ENCODE results near the gene SHISA6.

Gene SHISA6

DNA sequence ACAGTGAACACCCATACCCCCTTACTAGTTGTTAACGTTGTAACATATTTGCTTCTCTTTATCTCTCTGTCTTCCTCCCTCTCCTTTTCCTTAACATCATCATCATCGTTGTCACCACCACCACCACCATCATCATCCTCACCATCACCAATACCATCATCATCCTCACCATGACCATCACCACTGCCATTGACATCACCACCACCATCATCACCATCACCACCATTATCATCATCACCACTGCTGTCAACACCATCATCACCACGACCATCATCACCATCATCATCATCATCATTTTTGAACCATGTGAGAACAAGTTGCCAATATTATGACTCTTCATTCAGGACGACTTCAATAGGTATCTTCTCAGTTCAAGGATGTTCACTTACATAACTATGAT lies 35.5 kb downstream of the SHISA6 start:
- DNase-seq (ENCODE audit: low read depth): no peak
- TF ChIP-seq, protein P1, sequence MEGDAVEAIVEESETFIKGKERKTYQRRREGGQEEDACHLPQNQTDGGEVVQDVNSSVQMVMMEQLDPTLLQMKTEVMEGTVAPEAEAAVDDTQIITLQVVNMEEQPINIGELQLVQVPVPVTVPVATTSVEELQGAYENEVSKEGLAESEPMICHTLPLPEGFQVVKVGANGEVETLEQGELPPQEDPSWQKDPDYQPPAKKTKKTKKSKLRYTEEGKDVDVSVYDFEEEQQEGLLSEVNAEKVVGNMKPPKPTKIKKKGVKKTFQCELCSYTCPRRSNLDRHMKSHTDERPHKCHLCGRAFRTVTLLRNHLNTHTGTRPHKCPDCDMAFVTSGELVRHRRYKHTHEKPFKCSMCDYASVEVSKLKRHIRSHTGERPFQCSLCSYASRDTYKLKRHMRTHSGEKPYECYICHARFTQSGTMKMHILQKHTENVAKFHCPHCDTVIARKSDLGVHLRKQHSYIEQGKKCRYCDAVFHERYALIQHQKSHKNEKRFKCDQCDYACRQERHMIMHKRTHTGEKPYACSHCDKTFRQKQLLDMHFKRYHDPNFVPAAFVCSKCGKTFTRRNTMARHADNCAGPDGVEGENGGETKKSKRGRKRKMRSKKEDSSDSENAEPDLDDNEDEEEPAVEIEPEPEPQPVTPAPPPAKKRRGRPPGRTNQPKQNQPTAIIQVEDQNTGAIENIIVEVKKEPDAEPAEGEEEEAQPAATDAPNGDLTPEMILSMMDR (IDR thresholded peaks at IDR 0.05; ENCODE audit: insufficient read depth, low read depth, low read length, missing control alignments): no peak
- H3K4me3 ChIP-seq (ENCODE audit: low read depth, low read length): no peak overlapping the region

- H3K4me3 ChIP-seq (ENCODE audit: low read depth, low read length): no peak overlapping the region
- TF ChIP-seq, protein P1 (IDR thresholded peaks at IDR 0.05; ENCODE audit: insufficient read depth, low read depth, low read length, missing control alignments): no peak
These were observed 37.4 kb downstream of the SHISA6 start for GRCh38 chr17:11278186-11278991.

GRCh38 chr17:11278992-11279270 lies 37.9 kb downstream of the SHISA6 start:
- no peak for DNase-seq (ENCODE audit: low read depth)
- TF ChIP-seq, protein P1 (IDR thresholded peaks at IDR 0.05; ENCODE audit: insufficient read depth, low read depth, low read length, missing control alignments): no peak

More at GRCh38 chr17:11278186-11278991, 37.4 kb downstream of the SHISA6 start:
- no peak for DNase-seq (ENCODE audit: low read depth)

DNA sequence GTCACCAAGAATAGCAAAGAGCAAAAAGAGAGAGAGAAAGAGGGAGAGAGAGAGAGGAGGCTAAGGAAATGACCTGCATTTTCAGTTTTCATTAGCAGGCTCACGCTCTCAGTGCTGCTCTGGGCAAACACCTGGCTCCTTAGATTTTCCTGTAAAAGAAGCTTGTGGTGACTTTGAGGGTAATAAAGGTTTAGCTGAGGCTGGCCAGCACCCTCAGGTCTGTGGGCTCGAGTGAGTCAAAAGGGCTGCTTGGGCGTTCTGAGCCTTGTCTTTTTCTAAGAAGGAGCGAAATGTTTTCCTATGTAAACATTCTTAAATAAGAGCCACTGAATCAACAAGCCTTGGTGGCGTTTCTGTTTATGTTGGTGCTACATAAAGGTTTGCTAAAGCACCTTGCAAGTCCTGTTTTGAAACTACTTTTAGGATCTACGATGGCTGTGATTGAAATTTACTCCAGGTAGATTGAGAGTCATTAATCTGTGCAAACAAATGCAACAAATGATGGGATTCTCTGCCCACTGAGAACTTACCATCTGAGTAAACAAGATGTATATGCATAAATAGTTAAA lies 38.8 kb downstream of the SHISA6 start:
- TF ChIP-seq, protein P1 (IDR thresholded peaks at IDR 0.05; ENCODE audit: insufficient read depth, low read depth, low read length, missing control alignments): no peak
- no peak overlapping the region for H3K4me3 ChIP-seq (ENCODE audit: low read depth, low read length)
- no peak for DNase-seq (ENCODE audit: low read depth)

More at GRCh38 chr17:11278992-11279270, 37.9 kb downstream of the SHISA6 start:
- no peak overlapping the region for H3K4me3 ChIP-seq (ENCODE audit: low read depth, low read length)

DNA sequence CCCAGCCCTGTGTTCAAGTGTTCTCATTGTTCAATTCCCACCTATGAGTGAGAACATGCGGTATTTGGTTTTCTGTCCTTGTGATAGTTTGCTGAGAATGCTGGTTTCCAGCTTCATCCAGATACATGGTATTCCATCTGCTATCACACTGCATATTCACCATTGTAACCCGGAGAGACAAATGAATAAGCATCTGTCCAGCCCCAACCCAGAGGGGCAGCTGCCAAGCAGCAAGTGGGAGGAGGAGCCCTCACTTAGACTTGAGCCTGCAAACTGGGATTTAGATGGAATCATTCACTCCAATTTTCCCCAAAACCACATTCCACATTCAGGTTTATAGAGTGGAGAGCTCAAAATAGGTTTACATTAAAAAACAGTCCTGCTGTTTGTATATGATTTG lies 41.6 kb downstream of the SHISA6 start:
- H3K4me3 ChIP-seq (ENCODE audit: low read depth, low read length): no peak overlapping the region
- TF ChIP-seq, protein P1 (IDR thresholded peaks at IDR 0.05; ENCODE audit: insufficient read depth, low read depth, low read length, missing control alignments): no peak
- no peak for DNase-seq (ENCODE audit: low read depth)

GRCh38 chr17:11284811-11285210 lies 43.8 kb downstream of the SHISA6 start:
- no peak overlapping the region for H3K4me3 ChIP-seq (ENCODE audit: low read depth, low read length)
- no peak for DNase-seq (ENCODE audit: low read depth)
- TF ChIP-seq, protein P1 (IDR thresholded peaks at IDR 0.05; ENCODE audit: insufficient read depth, low read depth, low read length, missing control alignments): no peak
